ENCODE results near the gene PDE4A. TPM values are rescaled to one million over a fixed set of nuclear protein-coding genes. Genes with fewer than 3 reads are reported as not detected.
"Not testable (repeated sequence)": the region's sequence is repeated elsewhere in the genome, so short reads cannot be mapped to it uniquely, and the experiment has no call there.

PDE4A gene
- polyA plus RNA-seq (ENCODE audit: insufficient read length in 4 of 4): 1 to 10 TPM; 1.7 to 3.4 (median 2.7) TPM

DNA sequence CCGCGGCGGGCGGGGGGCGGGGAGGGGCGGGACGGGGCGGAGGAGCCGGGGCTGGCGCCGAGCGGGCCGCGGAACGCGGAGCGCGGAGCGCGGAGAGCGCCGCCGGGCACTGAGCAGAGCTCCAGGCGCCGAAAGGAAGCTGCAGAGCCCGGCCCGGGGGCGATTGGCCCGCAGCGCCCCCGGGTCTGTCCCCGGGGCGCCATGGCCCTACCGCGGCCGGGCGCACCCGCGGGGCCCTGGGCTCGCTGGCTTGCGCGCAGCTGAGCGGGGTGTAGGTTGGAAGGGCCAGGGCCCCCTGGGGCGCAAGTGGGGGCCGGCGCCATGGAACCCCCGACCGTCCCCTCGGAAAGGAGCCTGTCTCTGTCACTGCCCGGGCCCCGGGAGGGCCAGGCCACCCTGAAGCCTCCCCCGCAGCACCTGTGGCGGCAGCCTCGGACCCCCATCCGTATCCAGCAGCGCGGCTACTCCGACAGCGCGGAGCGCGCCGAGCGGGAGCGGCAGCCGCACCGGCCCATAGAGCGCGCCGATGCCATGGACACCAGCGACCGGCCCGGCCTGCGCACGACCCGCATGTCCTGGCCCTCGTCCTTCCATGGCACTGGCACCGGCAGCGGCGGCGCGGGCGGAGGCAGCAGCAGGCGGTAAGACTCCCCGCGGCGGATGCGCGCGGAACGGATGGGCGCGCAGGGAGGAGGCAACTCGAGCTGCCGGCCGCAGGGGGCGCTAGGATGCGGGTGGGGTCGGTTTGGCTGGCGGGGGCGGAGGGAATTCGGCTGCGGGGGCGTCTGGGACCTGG, at the start of gene PDE4A:
TSS of gene PDE4A (plus strand) at position 95 of the 796 bp plus-strand sequence. CDS start at position 322, 227 bp downstream.
- DNase-seq (ENCODE audit: low read depth in 4 of 4, low spot score in 3 of 4): no peak

- DNase-seq (ENCODE audit: low read depth in 4 of 4, low spot score in 3 of 4): no peak
Measured at GRCh38 chr19:10372690-10373089, 47.6 kb upstream of the PDE4A start.

- no peak for DNase-seq (ENCODE audit: low read depth in 4 of 4, low spot score in 3 of 4)
Measured at GRCh38 chr19:10374931-10375330, 45.4 kb upstream of the PDE4A start.

DNA sequence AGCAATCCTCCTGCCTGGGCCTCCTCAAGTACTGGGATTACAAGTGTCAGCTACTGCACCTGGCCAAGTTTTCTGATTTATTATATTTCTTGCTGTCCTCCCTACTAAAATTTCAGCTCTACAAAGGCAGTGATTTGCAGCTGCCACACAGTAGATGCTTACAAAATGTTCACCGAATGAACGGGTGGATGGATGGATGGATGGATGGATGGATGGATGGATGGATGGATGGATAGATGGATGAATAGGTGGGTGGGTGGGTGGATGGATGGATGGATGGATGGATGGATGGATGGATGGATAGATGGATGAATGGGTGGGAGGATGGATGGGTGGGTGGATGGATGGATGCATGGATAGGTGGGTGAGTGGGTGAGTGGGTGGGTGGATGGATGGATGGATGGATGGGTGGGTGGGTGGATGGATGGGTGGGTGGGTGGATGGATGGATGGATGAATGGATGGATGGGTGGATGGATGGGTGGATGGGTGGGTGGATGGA, 43.1 kb upstream of the PDE4A start:
- not testable (repeated sequence) for DNase-seq (ENCODE audit: low read depth in 4 of 4, low spot score in 3 of 4)

- no peak for DNase-seq (ENCODE audit: low read depth in 4 of 4, low spot score in 3 of 4)
Measured at GRCh38 chr19:10378124-10378523, 42.2 kb upstream of the PDE4A start.

DNA sequence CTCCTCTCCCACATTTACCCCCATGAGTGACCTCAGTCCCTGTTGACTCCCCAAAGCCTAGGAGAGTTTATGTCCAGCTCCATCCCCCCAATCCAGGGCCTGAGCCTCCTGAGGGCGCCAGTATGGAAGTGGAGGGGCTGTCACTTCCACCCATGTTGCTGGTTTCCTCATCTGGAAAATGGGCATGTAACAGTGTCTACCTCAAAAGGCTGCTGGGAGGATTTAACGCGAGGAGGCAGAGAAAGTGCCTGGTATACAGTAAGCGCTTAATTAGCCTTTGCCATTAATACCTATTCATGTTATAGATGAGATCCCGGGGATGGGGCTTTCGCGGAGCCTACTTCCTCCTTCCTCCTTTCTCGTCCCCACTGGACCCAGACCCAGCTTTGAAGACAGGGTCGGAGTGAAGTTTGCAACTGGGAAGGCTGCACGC, 40.4 kb upstream of the PDE4A start:
- DNase-seq (ENCODE audit: low read depth in 4 of 4, low spot score in 3 of 4): no peak

GRCh38 chr19:10380313-10381102, 39.8 kb upstream of the PDE4A start, which contains the start of gene TYK2:
Gene TYK2 (minus strand): TSS chr19:10380572. CDS start chr19:10378406, 2,166 bp downstream.
- peak; percentile 98 for DNase-seq (ENCODE audit: low read depth in 4 of 4, low spot score in 3 of 4)

GRCh38 chr19:10383223-10383499, 37.2 kb upstream of the PDE4A start:
- not testable (repeated sequence) for DNase-seq (ENCODE audit: low read depth in 4 of 4, low spot score in 3 of 4)

- no peak for DNase-seq (ENCODE audit: low read depth in 4 of 4, low spot score in 3 of 4)
Measured at GRCh38 chr19:10384580-10384979, 35.8 kb upstream of the PDE4A start.

- DNase-seq (ENCODE audit: low read depth in 4 of 4, low spot score in 3 of 4): peak; percentile 71 to 80 (median 78)
Measured at GRCh38 chr19:10388957-10389356, 31.4 kb upstream of the PDE4A start.

DNA sequence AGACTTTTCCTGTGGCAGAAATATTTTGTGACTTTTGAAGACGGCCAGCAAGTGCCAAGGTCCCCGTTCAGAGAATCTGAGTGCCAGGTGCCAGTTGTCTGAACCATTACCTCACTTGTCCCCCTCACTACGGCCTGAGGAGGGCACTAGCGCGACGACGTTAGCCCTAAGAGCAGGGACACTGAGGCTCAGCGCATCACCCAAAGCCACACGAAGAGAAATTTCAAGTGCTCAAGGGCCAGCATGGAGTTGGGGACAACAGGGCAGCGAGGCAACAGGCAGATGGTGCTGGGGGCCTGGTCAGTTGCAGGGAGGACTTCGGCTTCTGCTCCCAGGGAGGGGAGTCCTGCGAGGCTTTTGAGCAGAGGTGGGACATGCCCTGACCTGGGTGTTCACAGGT, 30.5 kb upstream of the PDE4A start:
- DNase-seq (ENCODE audit: low read depth in 4 of 4, low spot score in 3 of 4): no peak

DNA sequence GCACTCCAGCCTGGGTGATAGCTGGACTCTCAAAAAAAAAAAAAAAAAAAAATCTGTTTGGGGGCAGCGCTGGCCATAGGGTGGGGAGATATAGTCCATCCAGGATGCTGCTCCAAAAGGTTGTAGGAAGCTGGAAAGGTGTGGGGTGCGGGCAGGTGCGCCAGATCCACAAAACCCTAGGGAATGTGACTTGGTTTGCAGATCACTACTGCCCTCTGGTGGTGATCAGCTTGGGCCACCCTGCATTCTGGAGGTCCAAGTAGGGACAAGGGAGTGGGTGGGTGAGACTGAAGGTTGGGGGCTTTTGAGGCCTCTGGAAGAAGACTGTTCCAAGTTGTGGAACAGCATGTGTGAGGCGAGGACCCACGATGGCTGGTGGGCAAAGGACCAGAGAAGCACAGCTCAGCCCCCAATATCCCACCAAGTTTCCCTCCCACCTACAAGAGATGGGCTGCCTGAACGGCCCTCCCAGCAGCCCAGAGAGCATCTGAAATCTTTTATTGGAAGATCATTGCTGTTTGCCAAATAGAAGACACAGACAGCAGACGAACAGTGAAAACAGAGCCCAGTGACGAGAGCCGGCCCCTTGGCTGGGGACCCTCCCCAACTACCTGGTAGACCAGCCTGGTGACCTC, 29.6 kb upstream of the PDE4A start:
- peak in 3 of 4 donors; percentile 43 to 60 (median 52) for DNase-seq (ENCODE audit: low read depth in 4 of 4, low spot score in 3 of 4)

DNA sequence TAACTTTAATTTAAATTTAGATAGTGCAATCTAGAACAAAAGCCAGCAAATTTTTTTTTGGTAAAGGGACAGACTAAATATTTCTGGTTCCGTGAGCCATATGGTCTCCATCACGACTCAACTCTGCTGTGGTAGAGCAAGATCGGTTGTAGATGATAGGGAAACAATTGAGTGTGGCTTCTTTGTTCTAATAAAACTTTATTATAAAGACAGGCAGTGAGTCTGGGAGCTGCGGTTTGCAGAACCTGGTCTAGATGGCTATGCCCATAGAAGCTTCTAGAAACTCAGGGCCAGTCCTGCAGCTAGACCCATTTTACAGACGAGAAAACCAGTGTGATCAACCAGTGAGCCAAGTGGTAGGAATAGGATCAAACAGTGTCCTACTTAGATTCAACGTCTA, 28.2 kb upstream of the PDE4A start:
- DNase-seq (ENCODE audit: low read depth in 4 of 4, low spot score in 3 of 4): no peak

GRCh38 chr19:10393137-10393536, 27.2 kb upstream of the PDE4A start:
- DNase-seq (ENCODE audit: low read depth in 4 of 4, low spot score in 3 of 4): no peak

DNA sequence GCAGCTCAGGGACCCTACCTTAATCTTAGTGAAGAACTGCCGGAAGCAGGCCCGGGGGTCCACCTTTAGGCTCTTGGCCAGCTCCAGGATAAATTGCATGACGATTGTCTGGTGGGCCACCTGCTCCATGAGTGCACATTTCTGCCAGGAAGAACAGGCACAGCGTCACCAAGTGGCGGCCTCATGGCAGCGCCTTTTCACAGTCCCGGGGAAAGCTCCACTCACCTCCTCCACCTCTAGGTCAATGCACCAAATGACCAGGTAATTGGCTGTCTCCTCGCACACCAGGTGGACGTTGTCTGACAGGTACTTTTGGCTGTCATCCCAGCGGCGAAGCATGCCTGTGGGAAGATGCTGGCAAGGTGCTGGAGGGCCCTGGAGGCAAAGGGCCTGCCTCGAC, 25.3 kb upstream of the PDE4A start:
- DNase-seq (ENCODE audit: low read depth in 4 of 4, low spot score in 3 of 4): no peak

- no peak for DNase-seq (ENCODE audit: low read depth in 4 of 4, low spot score in 3 of 4)
Measured at GRCh38 chr19:10395436-10395835, 24.9 kb upstream of the PDE4A start.

DNA sequence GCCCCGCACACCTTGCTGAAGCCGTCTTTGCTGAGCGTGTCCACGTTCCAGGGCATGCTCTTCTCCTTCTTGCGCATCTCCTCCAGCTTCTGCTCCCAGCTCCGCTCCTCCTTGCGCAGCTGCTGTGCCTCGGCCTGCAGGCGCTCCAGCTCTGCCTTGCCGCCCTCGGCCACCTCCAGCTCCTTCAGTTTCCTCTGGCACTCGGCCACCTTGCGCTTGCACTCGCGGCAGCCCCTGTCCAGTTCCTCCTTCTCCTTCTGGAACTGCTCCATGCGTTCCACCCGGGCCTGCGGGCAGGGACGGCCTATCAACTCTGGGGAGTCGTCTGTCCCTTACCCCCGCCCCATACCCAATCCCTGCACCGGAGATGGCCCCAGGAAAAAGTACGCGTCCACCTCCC, 24.4 kb upstream of the PDE4A start:
- DNase-seq (ENCODE audit: low read depth in 4 of 4, low spot score in 3 of 4): no peak

DNA sequence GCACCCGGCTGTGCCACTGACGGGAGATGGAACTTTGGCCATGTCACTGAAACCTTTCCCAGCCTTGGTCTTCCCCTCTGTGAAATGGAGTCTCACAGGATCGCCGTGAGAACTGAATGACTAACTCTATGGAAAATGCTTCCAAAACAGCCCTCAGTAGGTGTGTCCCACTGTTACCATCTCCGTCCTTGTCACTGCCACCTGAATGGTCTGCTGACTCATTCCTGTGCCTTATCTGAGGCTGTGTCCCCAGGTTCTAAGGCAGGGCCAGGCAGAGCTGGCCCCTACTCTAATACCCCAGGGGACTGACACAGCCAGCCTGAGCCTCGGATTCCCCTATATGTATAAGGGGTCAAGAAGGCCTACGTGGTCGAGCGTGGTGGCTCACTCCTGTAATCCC, 21.5 kb upstream of the PDE4A start:
- DNase-seq (ENCODE audit: low read depth in 4 of 4, low spot score in 3 of 4): no peak

GRCh38 chr19:10399340-10399739, 21.0 kb upstream of the PDE4A start:
- DNase-seq (ENCODE audit: low read depth in 4 of 4, low spot score in 3 of 4): not testable (repeated sequence)

- DNase-seq (ENCODE audit: low read depth in 4 of 4, low spot score in 3 of 4): no peak
Measured at GRCh38 chr19:10399878-10400277, 20.5 kb upstream of the PDE4A start.

DNA sequence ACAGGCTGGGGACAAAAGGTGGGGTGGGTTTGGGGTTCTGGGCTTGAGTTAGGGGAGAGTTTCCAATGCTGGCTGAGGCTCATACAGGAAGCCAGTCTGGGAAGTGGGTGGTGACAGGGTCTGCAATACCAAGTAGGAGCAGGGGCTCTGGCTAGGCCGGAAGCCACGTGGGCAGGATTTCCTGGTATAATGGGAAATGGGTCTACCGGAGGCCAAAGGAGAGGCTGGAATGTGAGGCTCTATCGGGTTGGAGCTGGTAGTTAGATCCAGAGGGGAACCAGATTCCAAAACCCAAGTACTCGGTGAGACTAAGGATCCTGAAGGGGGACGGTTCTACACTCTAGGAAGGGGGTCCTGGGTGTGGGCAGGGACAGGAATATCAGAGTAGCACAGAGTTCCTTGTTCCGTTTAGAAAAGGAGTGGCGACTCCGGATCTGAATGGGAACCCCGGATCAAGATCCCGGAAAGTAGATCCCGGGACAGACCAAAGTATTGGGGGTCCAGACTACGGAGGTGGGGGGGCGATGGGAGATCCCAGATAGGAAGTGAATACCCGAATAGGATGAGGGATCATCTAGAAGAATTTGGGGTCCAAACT, 17.8 kb upstream of the PDE4A start:
- DNase-seq (ENCODE audit: low read depth in 4 of 4, low spot score in 3 of 4): no peak
